Panc1 (cell line): ENCODE results near the gene CCDC187.

Experiments used
- POLR2AphosphoS5 ChIP-seq: IDR thresholded peaks from 2 replicates; pipeline ENCODE4 v1.6.1; 2012; ENCODE audit warnings: mild to moderate bottlenecking, low read depth, low read length, moderate library complexity
- SIN3A ChIP-seq: IDR thresholded peaks from 2 replicates; pipeline ENCODE4 v1.6.1; 2012; ENCODE audit warnings: low read depth, mild to moderate bottlenecking, low read length, moderate library complexity, borderline replicate concordance; ENCODE audit not compliant: insufficient read depth
- TCF7L2 ChIP-seq: IDR thresholded peaks from 2 replicates; pipeline ENCODE4 v1.6.1; 2011; ENCODE audit warnings: mild to moderate bottlenecking, low read depth, low read length, inconsistent platforms
- TF ChIP-seq, protein P1 (sequence below): fragments of 450-650 bp; IDR thresholded peaks from 2 replicates; pipeline ENCODE4 v1.5.1; 2017; ENCODE audit warnings: mild to moderate bottlenecking

DNA sequence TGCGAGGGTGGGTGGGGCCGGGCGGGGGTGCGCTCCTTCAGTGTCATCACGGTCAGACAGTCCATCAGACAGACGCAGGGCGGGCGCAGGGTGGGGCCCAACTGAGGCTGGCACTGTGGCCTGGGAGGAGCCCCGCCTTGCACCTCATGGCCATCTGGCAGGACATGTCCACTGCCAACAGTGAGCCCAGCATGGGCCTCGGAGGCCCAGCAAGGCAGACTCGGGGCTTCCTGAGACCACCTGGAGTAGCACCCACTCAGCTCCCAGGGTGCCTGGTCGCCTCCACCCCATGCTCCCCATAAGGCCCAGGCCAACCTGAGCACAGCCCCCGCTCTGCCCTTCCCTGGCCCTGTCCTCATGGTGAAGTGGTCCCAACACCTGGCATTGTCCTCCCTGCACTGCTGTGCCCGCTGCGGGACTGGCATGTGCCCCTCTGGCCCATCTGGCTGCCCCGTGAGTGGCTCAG, 14.9 kb upstream of the CCDC187 start:
- TF ChIP-seq POLR2AphosphoS5, result no peak
- no peak for TF ChIP-seq SIN3A
- TF ChIP-seq, protein P1, sequence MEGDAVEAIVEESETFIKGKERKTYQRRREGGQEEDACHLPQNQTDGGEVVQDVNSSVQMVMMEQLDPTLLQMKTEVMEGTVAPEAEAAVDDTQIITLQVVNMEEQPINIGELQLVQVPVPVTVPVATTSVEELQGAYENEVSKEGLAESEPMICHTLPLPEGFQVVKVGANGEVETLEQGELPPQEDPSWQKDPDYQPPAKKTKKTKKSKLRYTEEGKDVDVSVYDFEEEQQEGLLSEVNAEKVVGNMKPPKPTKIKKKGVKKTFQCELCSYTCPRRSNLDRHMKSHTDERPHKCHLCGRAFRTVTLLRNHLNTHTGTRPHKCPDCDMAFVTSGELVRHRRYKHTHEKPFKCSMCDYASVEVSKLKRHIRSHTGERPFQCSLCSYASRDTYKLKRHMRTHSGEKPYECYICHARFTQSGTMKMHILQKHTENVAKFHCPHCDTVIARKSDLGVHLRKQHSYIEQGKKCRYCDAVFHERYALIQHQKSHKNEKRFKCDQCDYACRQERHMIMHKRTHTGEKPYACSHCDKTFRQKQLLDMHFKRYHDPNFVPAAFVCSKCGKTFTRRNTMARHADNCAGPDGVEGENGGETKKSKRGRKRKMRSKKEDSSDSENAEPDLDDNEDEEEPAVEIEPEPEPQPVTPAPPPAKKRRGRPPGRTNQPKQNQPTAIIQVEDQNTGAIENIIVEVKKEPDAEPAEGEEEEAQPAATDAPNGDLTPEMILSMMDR, result no peak
- no peak for TF ChIP-seq TCF7L2
